Measurements from ENCODE around the gene SLC38A3.

The SLC38A3 gene

DNA sequence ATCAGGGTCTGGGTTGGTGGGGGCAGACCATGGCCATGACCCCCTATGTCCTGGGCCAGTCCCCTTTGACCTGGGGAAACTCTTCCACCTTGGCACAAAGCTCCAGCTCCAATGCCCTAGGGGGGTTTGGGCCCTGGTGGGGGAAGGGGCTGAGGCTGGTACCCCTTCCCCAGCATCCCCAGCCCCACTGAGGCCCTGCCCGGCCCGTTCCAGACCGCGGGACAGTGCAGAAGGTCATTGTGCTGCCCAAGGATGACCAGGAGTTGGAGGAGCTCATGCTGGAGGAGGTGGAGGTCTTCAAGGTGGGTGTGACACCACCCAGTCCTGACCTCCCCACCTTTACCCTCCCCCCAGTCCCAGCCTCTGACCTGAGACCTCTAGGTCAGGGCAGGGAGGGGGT, 19.8 kb upstream of the SLC38A3 start:
- H3K4me3 ChIP-seq (ENCODE audit: insufficient read length, low read depth): no peak overlapping the region
- no peaks in the 10 kb centered on the region for H3K27me3 ChIP-seq (ENCODE audit: insufficient read depth, insufficient read length)
- H3K4me1 ChIP-seq (ENCODE audit: insufficient read depth, insufficient read length): peaks cover 4% of the 10 kb centered on the region
- peaks cover 46% of the 10 kb centered on the region for H3K36me3 ChIP-seq (ENCODE audit: insufficient read depth, insufficient read length, low read length)
- no peak for DNase-seq (ENCODE audit: low read depth, low spot score)
- H3K9ac ChIP-seq (ENCODE audit: insufficient read length, low read depth): no peak overlapping the region
- TF ChIP-seq ZNF274 (IDR thresholded peaks at IDR 0.05; ENCODE audit: low read depth, low read length) (no peak), SUZ12 (IDR thresholded peaks at IDR 0.05; ENCODE audit: extremely low read depth, insufficient read depth, insufficient read length) (no peak), YY1 (IDR thresholded peaks at IDR 0.05; ENCODE audit: insufficient read depth, insufficient read length) (no peak)
- no peaks in the 10 kb centered on the region for H3K9me3 ChIP-seq (ENCODE audit: insufficient read depth, low read length)

DNA sequence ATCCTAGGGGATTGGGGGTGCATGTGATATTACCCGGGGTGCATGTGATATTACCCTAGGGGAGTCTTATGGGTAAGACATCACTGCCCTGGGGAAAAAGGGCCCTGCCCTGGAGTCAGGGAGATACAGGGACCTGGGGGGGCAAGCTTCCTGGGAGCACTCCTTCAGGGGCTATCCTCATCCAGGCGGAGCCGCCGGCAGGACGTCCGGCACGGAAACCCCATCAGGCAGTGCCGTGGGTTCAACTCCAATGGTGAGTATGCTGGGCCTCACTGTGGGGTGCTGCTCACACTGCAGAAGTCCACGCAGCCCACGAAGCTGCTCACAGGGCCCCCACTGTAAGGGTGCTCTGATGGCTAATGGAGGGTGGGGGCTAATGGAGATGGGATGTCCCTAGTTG, 19.0 kb upstream of the SLC38A3 start:
- H3K9ac ChIP-seq (ENCODE audit: insufficient read length, low read depth): no peak overlapping the region
- DNase-seq (ENCODE audit: low read depth, low spot score): no peak
- H3K4me1 ChIP-seq (ENCODE audit: insufficient read depth, insufficient read length): peaks cover 6% of the 10 kb centered on the region
- H3K36me3 ChIP-seq (ENCODE audit: insufficient read depth, insufficient read length, low read length): peaks cover 46% of the 10 kb centered on the region
- no peaks in the 10 kb centered on the region for H3K9me3 ChIP-seq (ENCODE audit: insufficient read depth, low read length)
- no peak overlapping the region for H3K4me3 ChIP-seq (ENCODE audit: insufficient read length, low read depth)
- H3K27me3 ChIP-seq (ENCODE audit: insufficient read depth, insufficient read length): no peaks in the 10 kb centered on the region
- TF ChIP-seq SUZ12 (IDR thresholded peaks at IDR 0.05; ENCODE audit: extremely low read depth, insufficient read depth, insufficient read length) (no peak), ZNF274 (IDR thresholded peaks at IDR 0.05; ENCODE audit: low read depth, low read length) (no peak), YY1 (IDR thresholded peaks at IDR 0.05; ENCODE audit: insufficient read depth, insufficient read length) (no peak)

- no peaks in the 10 kb centered on the region for H3K27me3 ChIP-seq (ENCODE audit: insufficient read depth, insufficient read length)
- H3K9me3 ChIP-seq (ENCODE audit: insufficient read depth, low read length): no peaks in the 10 kb centered on the region
- H3K4me3 ChIP-seq (ENCODE audit: insufficient read length, low read depth): no peak overlapping the region
- peaks cover 6% of the 10 kb centered on the region for H3K4me1 ChIP-seq (ENCODE audit: insufficient read depth, insufficient read length)
- peaks cover 37% of the 10 kb centered on the region for H3K36me3 ChIP-seq (ENCODE audit: insufficient read depth, insufficient read length, low read length)
- no peak overlapping the region for H3K9ac ChIP-seq (ENCODE audit: insufficient read length, low read depth)
- DNase-seq (ENCODE audit: low read depth, low spot score): no peak
- TF ChIP-seq SUZ12 (IDR thresholded peaks at IDR 0.05; ENCODE audit: extremely low read depth, insufficient read depth, insufficient read length): no peak
- TF ChIP-seq ZNF274 (IDR thresholded peaks at IDR 0.05; ENCODE audit: low read depth, low read length): no peak
- no peak for TF ChIP-seq YY1 (IDR thresholded peaks at IDR 0.05; ENCODE audit: insufficient read depth, insufficient read length)
Measured at GRCh38 chr3:50187750-50188149, 17.3 kb upstream of the SLC38A3 start.

- Histone ChIP-seq H3K36me3 (ENCODE audit: insufficient read depth, insufficient read length, low read length) (peaks cover 27% of the 10 kb centered on the region), H3K27me3 (ENCODE audit: insufficient read depth, insufficient read length) (no peaks in the 10 kb centered on the region), H3K4me1 (ENCODE audit: insufficient read depth, insufficient read length) (peaks cover 9% of the 10 kb centered on the region), H3K9me3 (ENCODE audit: insufficient read depth, low read length) (no peaks in the 10 kb centered on the region), H3K9ac (ENCODE audit: insufficient read length, low read depth) (no peak overlapping the region), H3K4me3 (ENCODE audit: insufficient read length, low read depth) (no peak overlapping the region)
- peak; percentile 72 for DNase-seq (ENCODE audit: low read depth, low spot score)
- TF ChIP-seq ZNF274 (IDR thresholded peaks at IDR 0.05; ENCODE audit: low read depth, low read length) (no peak), YY1 (IDR thresholded peaks at IDR 0.05; ENCODE audit: insufficient read depth, insufficient read length) (no peak), SUZ12 (IDR thresholded peaks at IDR 0.05; ENCODE audit: extremely low read depth, insufficient read depth, insufficient read length) (no peak)
Measured at GRCh38 chr3:50189274-50189673, 15.8 kb upstream of the SLC38A3 start.

DNA sequence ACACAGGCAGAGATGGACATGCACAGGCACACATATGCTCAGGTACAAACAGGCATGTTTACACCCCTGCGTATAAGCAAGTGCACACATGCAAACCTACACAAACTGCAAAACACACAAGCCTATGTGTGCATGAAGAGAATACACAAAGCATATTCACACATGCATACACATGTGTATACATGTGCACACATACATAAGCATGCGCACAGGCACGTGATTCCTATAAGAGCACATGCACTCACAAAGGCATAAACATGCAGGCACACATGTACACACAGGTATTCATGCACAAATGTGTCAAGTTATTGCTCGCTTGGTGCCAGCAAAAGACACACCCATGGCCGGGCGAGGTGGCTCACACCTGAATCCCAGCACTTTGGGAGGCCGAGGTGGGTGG, 15.1 kb upstream of the SLC38A3 start:
- Histone ChIP-seq H3K4me3 (ENCODE audit: insufficient read length, low read depth) (no peak overlapping the region), H3K4me1 (ENCODE audit: insufficient read depth, insufficient read length) (peaks cover 13% of the 10 kb centered on the region), H3K9me3 (ENCODE audit: insufficient read depth, low read length) (no peaks in the 10 kb centered on the region), H3K9ac (ENCODE audit: insufficient read length, low read depth) (no peak overlapping the region), H3K36me3 (ENCODE audit: insufficient read depth, insufficient read length, low read length) (peaks cover 25% of the 10 kb centered on the region), H3K27me3 (ENCODE audit: insufficient read depth, insufficient read length) (no peaks in the 10 kb centered on the region)
- TF ChIP-seq SUZ12 (IDR thresholded peaks at IDR 0.05; ENCODE audit: extremely low read depth, insufficient read depth, insufficient read length) (no peak), YY1 (IDR thresholded peaks at IDR 0.05; ENCODE audit: insufficient read depth, insufficient read length) (no peak)
- DNase-seq (ENCODE audit: low read depth, low spot score): no peak

DNA sequence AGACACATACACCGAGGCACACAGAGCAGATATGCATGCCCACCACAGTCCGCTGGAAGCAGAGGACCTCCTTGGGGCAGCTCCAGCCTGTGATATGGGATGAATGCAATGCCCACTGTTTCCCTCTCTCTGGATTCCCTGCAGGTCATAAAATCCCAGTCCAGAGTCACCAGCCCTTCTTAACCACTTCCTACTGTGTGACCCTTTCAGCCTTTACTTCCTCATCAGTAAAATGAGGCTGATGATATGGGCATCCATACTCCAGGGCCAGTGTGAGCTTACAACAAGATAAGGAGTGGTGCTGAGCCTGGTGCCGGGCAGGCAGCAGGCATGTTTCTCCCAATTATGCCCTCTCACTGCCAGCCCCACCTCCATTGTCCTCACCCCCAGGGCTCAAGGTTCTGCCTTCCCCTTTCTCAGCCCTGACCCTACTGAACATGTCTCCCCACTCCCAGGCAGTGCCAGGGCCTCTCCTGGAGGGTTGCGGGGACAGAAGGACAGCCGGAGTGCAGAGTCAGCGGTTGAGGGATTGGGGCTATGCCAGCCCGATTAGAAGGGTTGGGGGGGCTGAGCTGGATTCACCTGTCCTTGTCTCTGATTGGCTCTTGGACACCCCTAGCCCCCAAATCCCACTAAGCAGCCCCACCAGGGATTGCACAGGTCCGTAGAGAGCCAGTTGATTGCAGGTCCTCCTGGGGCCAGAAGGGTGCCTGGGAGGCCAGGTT, 14.0 kb upstream of the SLC38A3 start, which contains the start of gene GNAT1:
Gene GNAT1, plus strand, starts transcription at position 675 of the 725 bp plus-strand sequence. CDS start 116 bp downstream, outside the sequence.
- TF ChIP-seq YY1 (IDR thresholded peaks at IDR 0.05; ENCODE audit: insufficient read depth, insufficient read length): no peak
- TF ChIP-seq ZNF274 (IDR thresholded peaks at IDR 0.05; ENCODE audit: low read depth, low read length): no peak
- no peak for TF ChIP-seq SUZ12 (IDR thresholded peaks at IDR 0.05; ENCODE audit: extremely low read depth, insufficient read depth, insufficient read length)
- DNase-seq (ENCODE audit: low read depth, low spot score): no peak
- Histone ChIP-seq H3K9ac (ENCODE audit: insufficient read length, low read depth) (no peak within 1 kb of the TSS), H3K4me1 (ENCODE audit: insufficient read depth, insufficient read length) (peaks cover 19% of the 10 kb centered on the region), H3K4me3 (ENCODE audit: insufficient read length, low read depth) (no peak within 1 kb of the TSS), H3K27me3 (ENCODE audit: insufficient read depth, insufficient read length) (peaks cover 3% of the 10 kb centered on the region), H3K36me3 (ENCODE audit: insufficient read depth, insufficient read length, low read length) (peaks cover 15% of the 10 kb centered on the region), H3K9me3 (ENCODE audit: insufficient read depth, low read length) (no peaks in the 10 kb centered on the region)

- Histone ChIP-seq H3K9ac (ENCODE audit: insufficient read length, low read depth) (no peak overlapping the region), H3K36me3 (ENCODE audit: insufficient read depth, insufficient read length, low read length) (peaks cover 10% of the 10 kb centered on the region), H3K27me3 (ENCODE audit: insufficient read depth, insufficient read length) (peaks cover 3% of the 10 kb centered on the region), H3K9me3 (ENCODE audit: insufficient read depth, low read length) (no peaks in the 10 kb centered on the region), H3K4me1 (ENCODE audit: insufficient read depth, insufficient read length) (peaks cover 19% of the 10 kb centered on the region), H3K4me3 (ENCODE audit: insufficient read length, low read depth) (no peak overlapping the region)
- DNase-seq (ENCODE audit: low read depth, low spot score): no peak
- TF ChIP-seq ZNF274 (IDR thresholded peaks at IDR 0.05; ENCODE audit: low read depth, low read length) (no peak), YY1 (IDR thresholded peaks at IDR 0.05; ENCODE audit: insufficient read depth, insufficient read length) (no peak)
Measured at GRCh38 chr3:50192124-50192523, 12.9 kb upstream of the SLC38A3 start.

Data from NT2/D1 (cell line).